GM12878 (cell line): ENCODE results near the gene ABHD14A. TPM values are rescaled to one million over a fixed set of nuclear protein-coding genes. Genes with fewer than 3 reads are reported as not detected.

Experiments
- ATAC-seq: fragments of 200-7000 bp; cut with Tn5 transposase; 3 replicates; pipeline ENCODE4 v1.9.1; 2020; ENCODE audit warnings: mild to moderate bottlenecking, moderate library complexity
- BruUV-seq: library from RNA; stranded (reverse); fragments of 400-500 nt; replicated peaks from 2 replicates; lab custom pipeline; 2021; lab: Mats Ljungman, UMichigan
- CTCF ChIA-PET: fragments of 300-600 bp; sonication (Branson Sonifier 250); formaldehyde crosslinking; extraction: SDS; loops from one replicate; lab custom pipeline; 2021; ENCODE audit warnings: inconsistent platforms; lab: Yijun Ruan, JAX
- POLR2A ChIA-PET: fragments of 350-600 bp; formaldehyde crosslinking; extraction: SDS; loops from one replicate; lab custom pipeline; 2021; ENCODE audit warnings: inconsistent platforms; lab: Charles Lee
- RAD21 ChIA-PET: fragments of 300-600 bp; sonication (Branson Sonifier 250); formaldehyde crosslinking; loops from one replicate; lab custom pipeline; 2023; ENCODE audit warnings: antibody characterized with exemption; ENCODE audit not compliant: unreplicated experiment; lab: Charles Lee
- SMC1A ChIA-PET: fragments of 300-600 bp; sonication (Branson Sonifier 250); formaldehyde crosslinking; loops from one replicate; lab custom pipeline; 2023; ENCODE audit not compliant: unreplicated experiment, uncharacterized antibody; lab: Charles Lee
- DNase-seq: peaks from one replicate; pipeline ENCODE4 v3.0.0-alpha.2; 2011; ENCODE audit warnings: low read depth, low spot score
- FAIRE-seq: peaks from 3 replicates; lab custom pipeline; 2011; peaks lifted over from hg19 to GRCh38; lab: Jason Lieb, UNC
- H2AFZ ChIP-seq: 2 replicates; pipeline ENCODE4 v1.6.0; 2011; ENCODE audit warnings: low read depth, low read length, control low read depth; ENCODE audit not compliant: control insufficient read depth
- H3K27ac ChIP-seq: 2 replicates; pipeline ENCODE4 v1.5.1; 2011; ENCODE audit warnings: control low read depth; ENCODE audit not compliant: control insufficient read depth, insufficient read depth
- H3K27me3 ChIP-seq, 2 experiments: replicated peaks in 1 of 2; 2 replicates each; pipeline versions ENCODE4 v1.6.0 to v1.6.1; 2011; ENCODE audit warnings: low read length in 1 of 2; ENCODE audit not compliant: control insufficient read depth in 2 of 2, insufficient read depth in 2 of 2
- H3K36me3 ChIP-seq, 2 experiments: 2 replicates each; pipeline ENCODE4 v1.5.1; 2011; ENCODE audit warnings: low read length in 1 of 2; ENCODE audit not compliant: control insufficient read depth in 2 of 2, insufficient read depth in 2 of 2
- H3K4me1 ChIP-seq: 2 replicates; pipeline ENCODE4 v1.6.1; 2011; ENCODE audit warnings: mild to moderate bottlenecking, low read length, moderate library complexity, mixed read lengths; ENCODE audit not compliant: control insufficient read depth, insufficient read depth
- H3K4me2 ChIP-seq: 2 replicates; pipeline ENCODE4 v1.6.0; 2011; ENCODE audit warnings: control low read depth; ENCODE audit not compliant: control insufficient read depth, insufficient read depth
- H3K4me3 ChIP-seq: fragments of 200-600 bp; sonication (generic); 2 replicates; pipeline ENCODE4 v1.5.1; 2016
- H3K79me2 ChIP-seq: 2 replicates; pipeline ENCODE4 v1.6.0; 2011; ENCODE audit warnings: low read length; ENCODE audit not compliant: control insufficient read depth, insufficient read depth
- H3K9ac ChIP-seq: 2 replicates; pipeline ENCODE4 v1.8.0; 2011; ENCODE audit warnings: low read length, control low read depth, mixed read lengths; ENCODE audit not compliant: control insufficient read depth, insufficient read depth
- H3K9me3 ChIP-seq: replicated peaks from 3 replicates; pipeline ENCODE4 v1.5.1; 2011; ENCODE audit warnings: mild to moderate bottlenecking, low read length; ENCODE audit not compliant: control insufficient read depth, insufficient read depth
- H4K20me1 ChIP-seq: 2 replicates; pipeline ENCODE4 v1.6.0; 2011; ENCODE audit not compliant: control insufficient read depth, insufficient read depth
- CREM ChIP-seq: IDR thresholded peaks from 2 replicates; pipeline ENCODE4 v1.6.1; 2014; ENCODE audit warnings: antibody characterized with exemption, low read depth
- NR2C2 ChIP-seq: IDR thresholded peaks from 2 replicates; pipeline ENCODE4 v1.6.1; 2011; ENCODE audit warnings: borderline replicate concordance, low read depth; ENCODE audit not compliant: control insufficient read depth, insufficient read length
- PAX5 ChIP-seq: IDR thresholded peaks from 2 replicates; pipeline ENCODE4 v1.6.1; 2011; ENCODE audit warnings: low read depth, low read length, borderline replicate concordance
- SMARCA5 ChIP-seq: fragments of 450-650 bp; IDR thresholded peaks from 2 replicates; pipeline ENCODE4 v1.6.1; 2017; ENCODE audit warnings: mild to moderate bottlenecking
- SUZ12 ChIP-seq: fragments of 200-600 bp; sonication (generic); IDR thresholded peaks from one replicate; pipeline ENCODE4 v1.6.1; 2018; ENCODE audit warnings: antibody characterized with exemption, mild to moderate bottlenecking; ENCODE audit not compliant: unreplicated experiment
- WGBS: methylation state at CpG from one replicate; pipeline ENCODE4 v1.1.6; 2016; ENCODE audit warnings: low lambda C conversion rate; ENCODE audit not compliant: insufficient replicate concordance, insufficient coverage; ENCODE audit errors: missing lambda C conversion rate; 5-methylcytosine and 5-hydroxymethylcytosine counted together
- in situ Hi-C: fragments of 300-500 bp; cut with MboI; formaldehyde crosslinking; loops from 9 replicates; pipeline ENCODE4 v1.14.3; 2018; ENCODE audit warnings: mixed read lengths
- intact Hi-C: fragments of 100-400 bp; cut with micrococcal nuclease; formaldehyde crosslinking; loops from one replicate; pipeline ENCODE4 v1.14.2; 2022; ENCODE audit not compliant: unreplicated experiment
- polyA plus RNA-seq, 11 experiments: library from polyadenylated mRNA; depleted of rRNA in 4 of 11; unstranded in 6 of 11; stranded (reverse) in 5 of 11; fragments of >200 nt; fragmentation: Nextera tagmentation in 4 of 11; fragmentation: Illumina TruSeq in 1 of 11; extraction: Ambion mirVana in 4 of 11; extraction: Trizol in 1 of 11; gene quantifications; 1 replicate in 1 of 11; 2 replicates in 10 of 11; pipeline versions ENCODE4 v1.2.1 to v1.2.3, GENCODE V29; 2011 to 2016; ENCODE audit warnings: inconsistent platforms in 2 of 11, missing spikeins in 2 of 11, low read depth in 1 of 11
- total RNA-seq, 4 experiments: library from RNA; depleted of rRNA in 3 of 4; stranded (reverse); fragments of >200 nt in 3 of 4; fragmentation: Illumina TruSeq in 1 of 4; extraction: Trizol in 1 of 4; gene quantifications; 2 replicates each; pipeline versions ENCODE4 v1.2.1 to v1.2.3, GENCODE V29; 2013 to 2021
- TF ChIP-seq, protein P1 (sequence below): IDR thresholded peaks from 2 replicates; pipeline ENCODE4 v1.6.1; 2011; ENCODE audit warnings: borderline replicate concordance, low read depth, mild to moderate bottlenecking, moderate library complexity, mixed read lengths, low read length; ENCODE audit not compliant: insufficient read depth; ENCODE audit errors: extremely low read length

Gene ABHD14A
- total and polyA plus RNA-seq, 10 of the 15 experiments (the other 5 are each of a cell fraction or from before 2014, with no cell fraction given), result 1.2 to 27.0 (median 7.9) TPM

DNA sequence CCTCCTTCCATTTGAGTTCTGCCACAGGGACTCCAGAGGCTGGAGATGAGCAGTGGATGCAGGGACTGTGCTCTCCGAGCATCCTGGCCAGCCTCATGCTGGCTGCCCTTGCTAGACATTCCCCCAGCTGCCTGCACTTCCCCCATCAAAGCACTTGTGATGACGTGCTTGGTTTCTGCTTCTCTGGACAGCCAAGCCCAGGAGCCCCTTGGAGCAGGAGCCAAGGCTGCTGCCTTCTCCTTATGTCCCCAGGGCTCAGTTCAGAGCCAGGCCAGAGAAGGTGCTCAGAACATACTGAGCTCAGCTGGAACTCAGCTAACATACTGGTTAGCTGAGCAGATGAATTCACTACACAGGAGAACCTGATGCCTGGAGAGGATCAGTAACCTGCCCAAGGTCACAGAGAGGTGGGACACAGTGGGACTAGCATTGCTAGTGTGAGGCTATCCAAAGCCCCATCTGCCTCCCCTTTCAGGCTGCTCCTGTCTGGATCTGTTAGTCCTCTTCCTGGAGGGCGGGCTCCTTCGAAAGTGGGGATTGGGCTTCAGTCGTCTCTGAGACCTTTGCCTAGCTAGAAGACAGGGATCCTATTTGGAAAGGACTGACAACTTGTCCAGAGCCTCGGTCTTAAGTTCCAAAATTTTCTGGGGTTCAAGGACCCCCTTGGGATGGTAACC is 11.9 kb upstream of the ABHD14A start:
- no peaks in the 10 kb centered on the region for H3K36me3 ChIP-seq
- no peak overlapping the region for H2AFZ ChIP-seq
- DNase-seq, result no peak
- no peak overlapping the region for H3K27ac ChIP-seq
- H3K9ac ChIP-seq, result no peak overlapping the region
- in situ Hi-C loops, result no loop called here
- POLR2A ChIA-PET, result interaction anchor here (0.6 kb wide), 1 partner anchor 21 kb away, joined by 3 read pairs; the partner anchor contains the start of genes PARP3 and RRP9
- H3K4me2 ChIP-seq, result no peak overlapping the region
- no peak overlapping the region for H3K4me3 ChIP-seq
- no TSS peak for BruUV-seq
- H4K20me1 ChIP-seq, result no peaks in the 10 kb centered on the region
- intact Hi-C loops, result no loop called here
- H3K9me3 ChIP-seq, result no peaks in the 10 kb centered on the region
- no peaks in the 10 kb centered on the region; a peak in 2 of 4 replicates for H3K27me3 ChIP-seq
- TF ChIP-seq CREM (no peak), PAX5 (no peak), SUZ12 (no peak), SMARCA5 (no peak), NR2C2 (no peak)
- TF ChIP-seq, protein P1, sequence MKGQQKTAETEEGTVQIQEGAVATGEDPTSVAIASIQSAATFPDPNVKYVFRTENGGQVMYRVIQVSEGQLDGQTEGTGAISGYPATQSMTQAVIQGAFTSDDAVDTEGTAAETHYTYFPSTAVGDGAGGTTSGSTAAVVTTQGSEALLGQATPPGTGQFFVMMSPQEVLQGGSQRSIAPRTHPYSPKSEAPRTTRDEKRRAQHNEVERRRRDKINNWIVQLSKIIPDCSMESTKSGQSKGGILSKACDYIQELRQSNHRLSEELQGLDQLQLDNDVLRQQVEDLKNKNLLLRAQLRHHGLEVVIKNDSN, result no peak
- TF ChIP-seq, all 136 proteins: peak for 0
- ChIA-PET SMC1A (interaction anchor here (1.5 kb wide), 1 partner anchor 12 kb away, joined by 3 read pairs; no protein-coding TSS in a partner anchor), RAD21 (interaction anchor here (1.1 kb wide), 1 partner anchor 40 kb away, joined by 3 read pairs; no protein-coding TSS in a partner anchor), CTCF (interaction anchor here (0.8 to 1.7 kb wide), 3 partner anchors 11 to 22 kb away, joined by 3 to 7 read pairs (median 3); partner anchors contain the start of genes ABHD14A, ABHD14B and RRP9)
- no peak for FAIRE-seq
- Histone ChIP-seq H3K79me2 (no peaks in the 10 kb centered on the region), H3K4me1 (peaks cover 4% of the 10 kb centered on the region; the same call in 1 of the 2 replicates)
- no peak for ATAC-seq
- WGBS, result 60% methylated on average over 6 of the region's 6 CpGs
